A549 (cell line): ENCODE results near the gene ANGEL1. TPM values are rescaled to one million over a fixed set of nuclear protein-coding genes. Genes with fewer than 3 reads are reported as not detected.

Experiments used
- ATAC-seq, 2 experiments: fragments of 200-7000 bp in 1 of 2; fragments of >200 bp in 1 of 2; cut with Nextera tagmentation in 1 of 2; cut with Tn5 transposase in 1 of 2; 3 replicates each; pipeline versions ENCODE4 v1.8.0 to v1.9.1; 2018 to 2020; ENCODE audit warnings: mild to moderate bottlenecking in 1 of 2, moderate library complexity in 1 of 2
- CTCF ChIA-PET: fragments of 300-600 bp; sonication (Branson Sonifier 250); formaldehyde crosslinking; extraction: SDS; loops from one replicate; lab custom pipeline; 2021; ENCODE audit warnings: antibody characterized with exemption, inconsistent platforms; lab: Yijun Ruan, JAX
- POLR2A ChIA-PET: fragments of 350-600 bp; formaldehyde crosslinking; extraction: SDS; loops from one replicate; lab custom pipeline; 2021; ENCODE audit warnings: antibody characterized with exemption, inconsistent platforms; lab: Yijun Ruan, JAX
- DNase-seq, 2 experiments: peaks; one replicate each; pipeline versions ENCODE4 v3.0.0 to v3.0.0-alpha.2; 2011 to 2016; ENCODE audit warnings: low read depth in 1 of 2, low spot score in 1 of 2
- FAIRE-seq: peaks from 2 replicates; lab custom pipeline; 2011; peaks lifted over from hg19 to GRCh38; lab: Jason Lieb, UNC
- H3K27ac ChIP-seq, 2 experiments: fragments of >200 bp; sonication (Bioruptor Twin); formaldehyde crosslinking; 3 replicates each; pipeline ENCODE4 v1.5.1; 2016 to 2017
- H3K4me1 ChIP-seq: fragments of >200 bp; sonication (Bioruptor Twin); formaldehyde crosslinking; 3 replicates; pipeline ENCODE4 v1.6.1; 2016
- H3K4me2 ChIP-seq: fragments of >200 bp; sonication (Bioruptor Twin); formaldehyde crosslinking; 3 replicates; pipeline ENCODE4 v1.6.1; 2016
- H3K4me3 ChIP-seq: fragments of >200 bp; sonication (Bioruptor Twin); formaldehyde crosslinking; 3 replicates; pipeline ENCODE4 v1.5.1; 2016
- H3K9me3 ChIP-seq: fragments of >200 bp; sonication (Bioruptor Twin); formaldehyde crosslinking; 3 replicates; pipeline ENCODE4 v1.6.1; 2016
- EHF ChIP-seq: fragments of 250-450 bp; sonication (Bioruptor Pico); IDR thresholded peaks from 2 replicates; pipeline ENCODE4 v1.5.0; 2020; ENCODE audit warnings: mild to moderate bottlenecking
- FOSL2 ChIP-seq, 2 experiments: fragments of 450-650 bp in 1 of 2; fragments of >200 bp in 1 of 2; sonication (Bioruptor Twin) in 1 of 2; formaldehyde crosslinking; IDR thresholded peaks; 2 replicates each; pipeline versions ENCODE4 v1.5.0 to v1.6.1; 2016 to 2020; ENCODE audit warnings: mild to moderate bottlenecking in 1 of 2, moderate library complexity in 1 of 2
- HOXB5 ChIP-seq: fragments of 250-450 bp; sonication (Bioruptor Pico); IDR thresholded peaks from 2 replicates; pipeline ENCODE4 v1.5.0; 2020; ENCODE audit warnings: mild to moderate bottlenecking, moderate library complexity
- JUN ChIP-seq, 2 experiments: fragments of >200 bp; sonication (Bioruptor Twin); formaldehyde crosslinking; IDR thresholded peaks; 2 replicates in 1 of 2; 3 replicates in 1 of 2; pipeline ENCODE4 v1.6.1; 2016 to 2017
- KDM5A ChIP-seq: fragments of 200-600 bp; sonication (generic); IDR thresholded peaks from 2 replicates; pipeline ENCODE4 v1.6.1; 2016; ENCODE audit warnings: antibody characterized with exemption, mild to moderate bottlenecking
- MAFK ChIP-seq: fragments of 450-650 bp; IDR thresholded peaks from 2 replicates; pipeline ENCODE4 v1.6.1; 2014; ENCODE audit not compliant: partially characterized antibody
- MAZ ChIP-seq: fragments of 150-350 bp; IDR thresholded peaks from 2 replicates; pipeline ENCODE4 v1.6.1; 2014; ENCODE audit warnings: antibody characterized with exemption, low read depth, low read length, borderline replicate concordance
- MYC ChIP-seq: IDR thresholded peaks from 2 replicates; pipeline ENCODE4 v1.6.1; 2012; ENCODE audit warnings: mild to moderate bottlenecking, inconsistent platforms, low read length, improper control_type of control experiment, borderline replicate concordance
- PHF8 ChIP-seq: fragments of 200-600 bp; sonication (generic); IDR thresholded peaks from 2 replicates; pipeline ENCODE4 v1.6.1; 2016; ENCODE audit warnings: low read depth, mild to moderate bottlenecking, antibody characterized with exemption, moderate library complexity, borderline replicate concordance
- RCOR1 ChIP-seq: fragments of 150-350 bp; IDR thresholded peaks from 2 replicates; pipeline ENCODE4 v1.6.1; 2014; ENCODE audit warnings: antibody characterized with exemption, low read length, low read depth
- REST ChIP-seq: fragments of 200-600 bp; sonication (generic); IDR thresholded peaks from 2 replicates; pipeline ENCODE4 v1.6.1; 2016; ENCODE audit warnings: antibody characterized with exemption, mild to moderate bottlenecking, moderate library complexity
- SMC3 ChIP-seq: fragments of >200 bp; sonication (Bioruptor Twin); formaldehyde crosslinking; IDR thresholded peaks from 3 replicates; pipeline ENCODE4 v1.6.1; 2018; ENCODE audit warnings: inconsistent platforms
- TFCP2L1 ChIP-seq: fragments of 250-450 bp; sonication (Bioruptor Pico); IDR thresholded peaks from 2 replicates; pipeline ENCODE4 v1.5.0; 2021; ENCODE audit warnings: mild to moderate bottlenecking
- TP53 ChIP-seq: fragments of 250-450 bp; sonication (Bioruptor Pico); IDR thresholded peaks from 2 replicates; pipeline ENCODE4 v1.5.0; 2021; ENCODE audit warnings: mild to moderate bottlenecking, moderate library complexity
- ZC3H11A ChIP-seq: fragments of 450-650 bp; IDR thresholded peaks from 2 replicates; pipeline ENCODE4 v1.6.1; 2014; ENCODE audit warnings: antibody characterized with exemption, mild to moderate bottlenecking
- ZSCAN20 ChIP-seq: fragments of 250-450 bp; sonication (Bioruptor Pico); IDR thresholded peaks from 2 replicates; pipeline ENCODE4 v1.8.0; 2022; ENCODE audit warnings: mild to moderate bottlenecking, moderate library complexity
- WGBS: methylation state at CpG from one replicate; pipeline ENCODE4 v1.1.6; 2017; ENCODE audit errors: missing lambda C conversion rate; 5-methylcytosine and 5-hydroxymethylcytosine counted together
- polyA plus RNA-seq, 4 experiments: library from polyadenylated mRNA; depleted of rRNA in 3 of 4; stranded (reverse); fragments of >200 nt; fragmentation: RNase III in 1 of 4; extraction: RNeasy Plus Mini Kit Qiagen cat#74134 plus additional on column Dnase treatment in 1 of 4; gene quantifications; 2 replicates in 3 of 4; 3 replicates in 1 of 4; pipeline ENCODE4 v1.2.3, GENCODE V29; 2011 to 2017
- TF ChIP-seq, protein P1 (sequence below): IDR thresholded peaks from 2 replicates; pipeline ENCODE4 v1.6.1; 2012; ENCODE audit warnings: low read depth, borderline replicate concordance
- TF ChIP-seq, protein P2 (sequence below): fragments of 250-450 bp; sonication (Bioruptor Pico); IDR thresholded peaks from 2 replicates; pipeline ENCODE4 v1.5.0; 2020; ENCODE audit warnings: low read depth, mild to moderate bottlenecking, moderate library complexity

The ANGEL1 gene
- polyA plus RNA-seq, 2 of the 4 experiments (the other 2 are of a cell fraction), result 9.7 to 17.6 TPM

- TF ChIP-seq REST (no peak), MAFK (no peak)
- TF ChIP-seq, protein P1, sequence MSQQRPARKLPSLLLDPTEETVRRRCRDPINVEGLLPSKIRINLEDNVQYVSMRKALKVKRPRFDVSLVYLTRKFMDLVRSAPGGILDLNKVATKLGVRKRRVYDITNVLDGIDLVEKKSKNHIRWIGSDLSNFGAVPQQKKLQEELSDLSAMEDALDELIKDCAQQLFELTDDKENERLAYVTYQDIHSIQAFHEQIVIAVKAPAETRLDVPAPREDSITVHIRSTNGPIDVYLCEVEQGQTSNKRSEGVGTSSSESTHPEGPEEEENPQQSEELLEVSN, result no peak
Measured at GRCh38 chr14:76742185-76742584, 70.5 kb downstream of the ANGEL1 start (continued).

DNA sequence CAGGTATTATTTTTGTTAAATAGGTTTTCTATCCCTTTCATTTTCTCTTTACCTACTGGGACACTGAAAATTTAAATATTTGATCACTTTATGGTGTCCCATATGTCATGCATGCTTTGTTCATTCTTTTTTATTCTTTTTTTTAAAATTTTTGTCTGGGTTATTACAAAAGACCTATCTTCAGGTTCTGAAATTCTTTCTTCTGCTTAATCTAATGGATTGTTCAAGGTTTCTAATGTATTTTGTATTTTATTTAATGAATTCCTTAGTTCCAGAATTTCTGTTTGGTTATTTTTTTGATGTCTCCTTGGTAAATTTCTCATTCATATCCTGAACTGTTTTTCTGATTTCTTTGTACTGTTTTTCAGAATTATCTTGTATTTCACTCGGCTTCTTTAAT is 71.6 kb downstream of the ANGEL1 start:
- TF ChIP-seq TFCP2L1 (CRISPR knock-in tag) (no peak), RCOR1 (no peak), SMC3 (no peak), ZSCAN20 (CRISPR knock-in tag) (no peak), FOSL2 (IDR thresholded peaks at IDR 0.05) (no peak), FOSL2 (CRISPR knock-in tag; IDR thresholded peaks at IDR 0.05) (no peak), EHF (CRISPR knock-in tag) (no peak), KDM5A (no peak), PHF8 (no peak), ZC3H11A (no peak), MYC (no peak), TP53 (CRISPR knock-in tag) (no peak), HOXB5 (CRISPR knock-in tag) (no peak), MAZ (no peak), JUN (IDR thresholded peaks at IDR 0.05) (no peak)
- TF ChIP-seq, protein P2, sequence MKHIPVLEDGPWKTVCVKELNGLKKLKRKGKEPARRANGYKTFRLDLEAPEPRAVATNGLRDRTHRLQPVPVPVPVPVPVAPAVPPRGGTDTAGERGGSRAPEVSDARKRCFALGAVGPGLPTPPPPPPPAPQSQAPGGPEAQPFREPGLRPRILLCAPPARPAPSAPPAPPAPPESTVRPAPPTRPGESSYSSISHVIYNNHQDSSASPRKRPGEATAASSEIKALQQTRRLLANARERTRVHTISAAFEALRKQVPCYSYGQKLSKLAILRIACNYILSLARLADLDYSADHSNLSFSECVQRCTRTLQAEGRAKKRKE, result no peak
- TF ChIP-seq, all 56 proteins: peak for 0
- FAIRE-seq (no peak), ATAC-seq (no peak), DNase-seq (no peak)
- Histone ChIP-seq H3K9me3 (peaks cover 23% of the 10 kb centered on the region), H3K4me2 (no peak overlapping the region), H3K4me3 (no peak overlapping the region), H3K4me1 (no peaks in the 10 kb centered on the region), H3K27ac (no peak overlapping the region)
- POLR2A ChIA-PET, result no interaction called here
- CTCF ChIA-PET, result interaction anchor here (1.1 kb wide), 1 partner anchor 31 kb away, joined by 3 read pairs; no protein-coding TSS in a partner anchor
- WGBS, result 0% methylated on average over 1 of the region's 1 CpG

Other genes starting within 250 kb of the ANGEL1 start
- 2.1 and 3.1 TPM in 2 replicates for gene VASH1, start 51.4 kb downstream of the ANGEL1 start, polyA plus RNA-seq (2011; rRNA removed)
- gene VASH1, start 51.4 kb downstream of the ANGEL1 start, polyA plus RNA-seq (2017; fragmentation: RNase III; extraction: RNeasy Plus Mini Kit Qiagen cat#74134 plus additional on column Dnase treatment), result 4.0 to 6.0 TPM (median 5.1 TPM) in 3 replicates
- not detected in 2 replicates for gene LRRC74A, start 13.5 kb upstream of the ANGEL1 start, polyA plus RNA-seq (2011; rRNA removed)
- gene LRRC74A, start 13.5 kb upstream of the ANGEL1 start, polyA plus RNA-seq (2017; fragmentation: RNase III; extraction: RNeasy Plus Mini Kit Qiagen cat#74134 plus additional on column Dnase treatment), result not detected in 3 replicates
- gene IRF2BPL, start 215.8 kb upstream of the ANGEL1 start, polyA plus RNA-seq (2011; rRNA removed), result 12.5 and 18.1 TPM in 2 replicates
- 20.1 to 31.0 TPM (median 28.3 TPM) in 3 replicates for gene IRF2BPL, start 215.8 kb upstream of the ANGEL1 start, polyA plus RNA-seq (2017; fragmentation: RNase III; extraction: RNeasy Plus Mini Kit Qiagen cat#74134 plus additional on column Dnase treatment)